CD4-positive, alpha-beta T cell treated with Interleukin-1 beta for 1 hour (primary cell): ENCODE results near the gene SERF1B.
"Not testable (repeated sequence)": the region's sequence is repeated elsewhere in the genome, so short reads cannot be mapped to it uniquely, and the experiment has no call there.

Experiments
- DNase-seq, 2 donors: peaks; one replicate each; pipeline ENCODE4 v3.0.0-alpha.2; 2020 to 2022

Gene SERF1B

DNA sequence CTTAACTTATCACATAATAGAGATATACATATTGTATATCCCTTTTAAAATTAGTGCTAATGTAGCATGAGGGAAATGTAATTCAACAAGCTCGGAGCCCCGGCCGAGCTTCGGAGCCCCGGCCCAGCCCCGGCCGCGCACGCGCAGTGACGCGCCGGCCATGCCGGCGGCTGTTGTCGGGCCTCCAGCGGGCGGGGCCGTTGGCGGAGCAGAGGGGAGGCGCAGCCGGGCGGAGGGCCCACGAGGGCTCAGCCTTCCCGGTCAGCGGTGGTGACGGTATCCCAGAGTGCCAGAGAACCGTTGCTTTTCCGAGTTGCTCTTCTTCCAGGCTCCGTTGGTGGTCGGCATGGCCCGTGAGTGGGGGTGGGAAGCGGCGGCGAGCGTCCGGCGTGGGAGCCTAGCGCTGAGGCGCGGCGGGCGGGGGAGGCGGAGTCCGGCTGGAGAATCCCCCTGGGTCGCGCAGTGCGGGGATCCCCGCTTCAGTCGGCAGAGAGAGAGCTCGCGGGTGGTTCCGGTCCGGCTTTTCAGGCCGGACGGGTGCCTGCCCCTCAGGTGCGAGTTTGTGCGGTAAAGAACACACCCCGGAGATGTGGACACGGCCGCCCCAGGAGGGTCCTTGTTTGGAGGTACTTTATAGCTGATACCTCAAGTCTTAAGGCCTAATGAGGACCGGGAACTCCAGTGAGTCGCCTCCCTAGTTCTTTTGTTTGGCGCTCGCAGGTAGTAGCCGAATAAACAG, at the start of gene SERF1B:
Gene SERF1B, plus strand, starts transcription at position 146 of the 739 bp plus-strand sequence. Its CDS starts 201 bp downstream, at position 347.
- not testable (repeated sequence) for DNase-seq

DNA sequence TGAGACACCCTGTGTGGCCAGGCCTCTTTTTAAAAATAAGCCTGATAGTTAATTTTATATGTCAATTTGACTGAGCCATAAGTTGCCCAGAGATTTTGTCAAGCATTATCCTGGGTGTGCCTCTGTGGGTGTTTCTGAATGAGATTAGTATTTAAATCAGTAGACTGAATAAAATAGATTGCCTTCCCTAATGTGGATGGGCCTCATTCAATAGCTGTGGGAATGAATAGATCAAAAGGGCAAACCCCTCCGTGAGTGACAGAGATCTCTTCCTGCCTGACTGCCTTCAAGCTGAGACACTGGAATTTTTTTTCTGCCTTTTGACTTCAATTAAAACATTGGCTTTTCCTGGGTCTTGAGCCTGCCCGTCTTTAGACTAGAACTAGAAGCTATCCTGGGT, 33.3 kb upstream of the SERF1B start:
- DNase-seq = not testable (repeated sequence)

- not testable (repeated sequence) for DNase-seq
Measured at GRCh38 chr5:69995535-69995934, 29.5 kb upstream of the SERF1B start.

DNA sequence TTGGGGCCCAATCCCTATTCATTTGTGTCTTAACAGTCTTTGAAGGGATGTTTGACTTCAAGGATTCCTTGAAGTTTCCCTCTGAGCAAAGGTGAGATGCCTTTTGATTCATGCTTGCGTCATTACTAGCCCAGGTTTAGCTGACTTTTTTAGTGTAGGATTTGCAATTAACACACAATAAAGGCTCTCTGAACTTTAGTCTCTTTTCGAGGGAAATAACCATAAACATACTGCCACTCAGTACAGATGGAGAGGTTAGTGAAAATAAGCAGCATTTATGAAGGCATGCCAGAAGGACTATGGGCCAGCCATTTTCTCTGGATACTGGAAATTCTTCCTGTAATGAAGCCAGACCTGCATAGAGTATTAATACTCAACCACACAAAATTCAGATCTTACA, 4.4 kb upstream of the SERF1B start:
- DNase-seq = not testable (repeated sequence)

GRCh38 chr5:70025845-70026145, 744 bp downstream of the SERF1B start:
- DNase-seq = not testable (repeated sequence)

GRCh38 chr5:70031204-70031603, 6.2 kb downstream of the SERF1B start:
- not testable (repeated sequence) for DNase-seq

- not testable (repeated sequence) for DNase-seq
Measured at GRCh38 chr5:70041411-70041810, 16.4 kb downstream of the SERF1B start.

DNA sequence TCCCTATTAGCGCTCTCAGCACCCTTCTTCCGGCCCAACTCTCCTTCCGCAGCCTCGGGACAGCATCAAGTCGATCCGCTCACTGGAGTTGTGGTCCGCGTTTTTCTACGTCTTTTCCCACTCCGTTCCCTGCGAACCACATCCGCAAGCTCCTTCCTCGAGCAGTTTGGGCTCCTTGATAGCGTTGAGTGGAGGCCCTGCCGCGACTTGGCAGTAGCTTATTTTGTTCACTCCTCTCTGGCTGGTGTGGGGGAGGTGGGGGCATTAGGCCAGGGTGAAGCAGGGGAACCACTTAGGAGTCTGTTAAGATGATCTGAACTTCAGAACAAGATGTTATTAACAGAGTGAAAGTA, 24.7 kb downstream of the SERF1B start:
- DNase-seq = not testable (repeated sequence)

DNA sequence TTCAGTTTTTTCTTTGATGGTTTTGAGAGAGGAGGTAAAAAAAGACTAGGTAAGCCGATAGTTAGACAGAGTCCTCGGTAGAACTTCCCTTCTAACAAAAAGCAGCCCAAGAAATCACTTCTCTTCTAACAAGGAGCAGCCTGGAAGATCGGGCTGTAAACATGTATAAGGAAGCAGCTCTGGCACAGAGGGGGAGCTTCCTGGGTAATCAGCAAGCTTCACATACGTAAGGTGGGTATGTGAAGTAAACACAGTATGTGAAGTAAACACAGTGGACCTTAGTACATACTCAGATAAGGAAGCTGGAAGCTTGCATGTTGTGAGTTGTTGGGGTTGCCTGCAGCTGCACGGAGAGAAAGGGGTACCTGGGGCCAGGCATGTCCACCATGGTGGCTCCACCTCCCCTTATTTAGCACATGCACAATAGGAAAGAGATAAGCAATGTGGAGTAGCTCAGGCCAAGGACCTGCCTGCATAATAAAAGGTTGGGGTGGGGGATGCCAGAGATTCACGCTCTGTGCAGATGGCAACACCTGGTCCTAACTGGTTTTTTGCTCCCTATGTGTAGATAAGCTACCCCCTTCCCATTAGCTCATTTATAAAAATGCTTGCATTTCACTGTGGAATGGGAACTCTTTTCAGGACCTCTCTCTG, 31.4 kb downstream of the SERF1B start:
- not testable (repeated sequence) for DNase-seq

DNA sequence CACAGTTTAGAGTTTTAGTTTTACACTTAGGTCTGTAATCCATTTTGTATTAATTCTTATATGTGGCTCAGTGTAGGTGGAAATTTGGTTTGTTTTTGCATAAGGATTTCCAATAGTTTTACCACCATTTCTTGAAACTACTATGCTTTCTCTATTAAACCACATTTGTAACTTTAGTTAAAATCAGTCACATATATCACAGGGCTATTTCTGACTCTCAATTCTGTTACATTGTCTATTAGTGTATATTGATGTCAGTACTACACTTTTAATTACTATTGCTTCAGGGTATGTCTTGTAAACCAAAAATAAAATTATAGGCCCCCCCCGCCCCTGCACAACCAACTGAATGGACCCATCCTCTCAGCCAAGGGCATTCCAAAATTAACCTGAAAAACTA, 32.1 kb downstream of the SERF1B start:
- not testable (repeated sequence) for DNase-seq

- not testable (repeated sequence) for DNase-seq
Measured at GRCh38 chr5:70077632-70078031, 52.6 kb downstream of the SERF1B start.

GRCh38 chr5:70088907-70089464, 63.9 kb downstream of the SERF1B start:
- DNase-seq = not testable (repeated sequence)

DNA sequence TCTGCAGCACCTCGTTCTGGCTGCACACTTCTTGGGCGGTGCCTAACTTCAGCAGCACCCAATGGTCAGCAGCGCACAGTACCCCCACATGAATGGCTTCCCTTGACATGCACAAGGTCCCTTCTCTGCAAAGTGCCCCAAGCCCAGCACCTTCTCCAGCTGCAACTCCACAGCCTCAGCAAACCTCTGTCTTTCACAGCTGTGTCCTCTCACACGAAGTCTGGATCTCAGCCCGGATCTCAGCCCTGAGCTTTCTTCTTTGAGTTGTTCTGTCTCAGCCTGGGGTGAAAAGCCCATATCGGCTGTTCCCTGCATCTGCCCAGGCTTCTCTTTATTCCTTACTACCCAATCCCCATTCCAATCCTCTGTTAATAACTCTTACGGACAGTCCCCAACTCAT, 66.7 kb downstream of the SERF1B start:
- not testable (repeated sequence) for DNase-seq
